NCI-H748 treated with DMSO at 0.1 percent for 48 hours (cell line): ENCODE measurements around the gene TMPRSS11A.
A peak's percentile ranks its signal among the peaks of the same experiment; 100 is the strongest.

Experiments
- DNase-seq: peaks from one replicate; lab custom pipeline; 2025; lab: John Stamatoyannopoulos, UW

The TMPRSS11A gene

DNA sequence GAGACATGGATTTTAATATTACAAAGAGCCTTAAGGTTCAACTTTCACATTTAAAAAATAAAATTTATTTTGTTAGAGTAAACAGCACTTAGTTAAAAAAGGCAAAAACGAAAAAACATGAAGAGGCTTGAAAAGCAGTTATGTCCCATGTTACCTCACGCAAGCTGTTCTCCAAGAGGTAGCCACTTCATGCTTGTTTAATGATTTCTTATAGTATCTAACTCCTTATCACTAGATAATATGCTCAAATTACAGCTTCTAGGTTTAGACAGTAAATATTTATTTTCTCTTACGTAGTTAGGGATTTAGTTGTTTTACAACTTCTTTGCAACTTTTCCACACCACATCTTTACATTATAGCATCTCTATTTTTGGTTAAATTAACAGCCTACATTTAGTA is 51.7 kb downstream of the TMPRSS11A start:
- DNase-seq: no peak

GRCh38 chr4:67911141-67911540 is 52.2 kb downstream of the TMPRSS11A start:
- no peak for DNase-seq

- no peak for DNase-seq
Measured at GRCh38 chr4:67910585-67910905, 52.7 kb downstream of the TMPRSS11A start.

DNA sequence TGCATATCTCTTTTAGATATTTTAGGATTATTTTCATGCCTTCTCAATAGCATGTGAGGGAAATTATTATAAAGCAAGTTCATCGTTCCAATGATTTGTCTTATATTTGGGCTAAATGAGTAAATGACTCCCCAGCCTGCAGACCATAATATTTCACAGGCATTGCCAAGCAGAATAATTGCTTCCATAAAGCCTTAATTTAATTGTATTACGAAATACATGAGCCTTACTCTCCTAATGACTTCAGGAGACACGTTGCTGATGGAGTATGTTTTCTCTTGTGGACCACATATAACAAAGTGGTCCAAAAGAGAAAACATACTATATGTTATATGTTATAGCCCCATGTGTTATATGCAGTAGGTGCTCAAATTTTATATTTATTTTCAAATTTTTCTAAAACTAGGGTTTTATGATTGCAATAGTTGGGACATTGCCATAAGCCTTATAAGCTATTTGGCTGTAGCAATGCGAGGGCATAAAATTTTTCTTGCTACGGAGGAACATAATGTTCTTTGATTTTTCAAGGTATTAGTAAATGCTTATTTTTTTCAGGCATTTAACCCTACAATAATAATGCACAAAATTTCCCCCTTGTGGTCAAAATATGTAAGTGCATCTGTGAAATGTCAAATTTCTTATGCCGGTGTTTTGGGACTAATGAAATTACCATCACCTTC is 53.2 kb downstream of the TMPRSS11A start:
- no peak for DNase-seq

GRCh38 chr4:67907650-67908049 is 55.6 kb downstream of the TMPRSS11A start:
- DNase-seq: no peak

DNA sequence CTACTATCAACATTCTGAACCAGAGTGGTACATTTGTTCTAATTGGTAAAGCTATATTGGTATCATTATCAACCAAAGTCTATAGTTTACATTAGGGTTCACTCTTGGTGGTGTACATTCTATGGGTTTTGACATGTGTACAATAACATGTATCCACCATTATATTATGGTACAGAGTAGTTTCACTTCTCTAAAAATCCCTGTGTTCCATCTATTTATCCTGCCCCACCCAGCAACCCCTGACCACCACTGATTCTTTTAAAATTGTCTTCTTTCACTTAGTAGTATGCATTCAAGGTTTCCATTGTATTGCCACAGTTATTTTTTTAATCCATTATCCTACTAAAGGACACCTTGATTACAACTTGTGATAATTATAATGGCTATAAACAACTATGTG is 64.2 kb downstream of the TMPRSS11A start:
- DNase-seq: no peak

DNA sequence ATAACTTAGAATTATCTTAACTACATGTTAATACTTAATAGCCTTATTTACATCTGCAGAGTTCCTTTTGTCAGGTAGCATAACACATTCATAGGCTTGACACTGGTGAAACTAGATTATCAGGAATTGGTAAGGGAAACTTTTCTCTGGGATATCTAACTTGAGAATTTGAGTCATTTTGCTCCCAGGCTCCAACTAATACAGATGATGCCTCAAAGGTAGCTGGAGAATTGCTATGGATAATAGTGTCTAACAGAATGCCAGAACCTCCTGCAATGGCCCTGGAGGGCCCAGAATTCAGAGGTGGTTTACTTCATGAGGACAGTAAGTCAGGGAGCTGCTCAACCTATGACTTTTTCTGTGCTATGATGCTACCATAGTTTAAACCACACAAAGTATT is 65.6 kb downstream of the TMPRSS11A start:
- no peak for DNase-seq

DNA sequence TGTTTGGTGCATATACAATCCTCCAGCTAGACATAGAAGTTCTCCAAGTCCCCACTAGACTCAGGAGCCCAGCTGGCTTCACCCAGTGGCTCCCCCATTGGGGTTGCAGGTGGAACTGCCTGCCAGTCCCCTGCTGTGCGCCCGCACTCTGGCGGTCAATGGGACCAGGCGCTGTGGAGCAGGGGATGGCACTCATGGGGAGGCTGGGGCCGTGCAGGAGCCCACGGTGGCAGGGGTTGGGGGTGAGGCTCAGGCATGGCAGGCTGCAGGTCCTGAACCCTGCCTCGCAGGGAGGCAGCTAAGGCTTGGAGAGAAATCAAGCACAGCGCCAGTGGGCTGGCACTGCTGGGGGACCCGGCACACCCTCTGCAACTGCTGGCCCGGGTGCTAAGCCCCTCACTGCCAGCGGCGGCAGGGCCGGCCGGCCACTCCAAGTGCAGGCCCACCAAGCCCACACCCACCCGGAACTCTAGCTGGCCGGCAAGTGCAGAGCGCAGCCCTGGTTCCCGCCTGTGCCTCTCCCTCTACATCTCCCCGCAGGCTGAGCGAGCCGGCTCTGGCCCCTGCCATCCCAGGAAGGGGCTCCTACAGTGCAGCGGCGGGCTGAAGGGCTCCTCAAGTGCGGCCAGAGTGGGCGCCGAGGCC is 66.8 kb downstream of the TMPRSS11A start:
- DNase-seq: no peak

GRCh38 chr4:67894659-67895058 is 68.6 kb downstream of the TMPRSS11A start:
- no peak for DNase-seq

GRCh38 chr4:67892905-67893304 is 70.4 kb downstream of the TMPRSS11A start:
- no peak for DNase-seq

DNA sequence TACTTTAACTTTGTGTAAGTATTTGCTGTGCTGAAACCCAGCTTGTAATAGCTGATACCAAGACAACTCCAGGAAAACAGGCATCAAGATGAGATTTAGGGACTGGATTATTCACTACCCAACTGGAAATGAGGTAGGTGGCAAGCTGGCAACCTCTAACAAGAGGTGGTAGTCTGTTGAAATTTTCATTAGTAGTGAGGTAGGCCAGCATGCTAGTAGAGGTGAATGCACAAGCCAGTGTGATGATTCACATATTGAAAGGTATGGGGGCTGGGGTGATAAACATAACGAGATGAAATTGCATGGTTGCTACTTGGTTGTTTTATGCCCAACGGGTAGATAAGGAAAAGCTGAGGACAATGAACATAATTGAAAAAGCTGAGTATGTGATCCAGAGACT is 71.0 kb downstream of the TMPRSS11A start:
- DNase-seq: no peak

DNA sequence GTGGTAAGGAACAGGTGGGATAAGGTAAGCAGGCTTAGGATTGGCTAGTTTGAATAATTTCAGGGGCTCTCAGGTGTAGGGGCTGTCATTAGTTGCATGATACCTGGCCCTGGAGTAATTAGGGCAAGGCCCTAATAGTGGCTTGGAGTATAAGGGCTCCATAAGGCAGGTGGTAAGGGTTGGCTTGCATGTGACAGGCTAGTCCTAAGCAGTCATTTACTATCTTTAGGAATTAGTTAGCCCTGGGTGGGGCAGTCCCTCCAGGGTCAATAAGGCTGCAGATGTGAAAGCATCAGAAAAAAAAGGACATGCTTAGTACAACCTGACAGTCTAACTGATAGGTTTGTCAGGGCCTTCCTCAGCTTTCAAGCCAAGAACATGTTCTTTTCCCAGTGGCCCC is 71.6 kb downstream of the TMPRSS11A start:
- DNase-seq: no peak

GRCh38 chr4:67886281-67886680 is 77.0 kb downstream of the TMPRSS11A start:
- no peak for DNase-seq

GRCh38 chr4:67885762-67886161 is 77.5 kb downstream of the TMPRSS11A start:
- DNase-seq: no peak

- DNase-seq: no peak
Measured at GRCh38 chr4:67884701-67885100, 78.6 kb downstream of the TMPRSS11A start.

- no peak for DNase-seq
Measured at GRCh38 chr4:67883902-67884301, 79.4 kb downstream of the TMPRSS11A start, which contains the start of gene TMPRSS11D. TMPRSS11D (minus strand) TSS chr4:67884002; CDS start chr4:67883933, 69 bp downstream.

- no peak for DNase-seq
Measured at GRCh38 chr4:67883458-67883857, 79.8 kb downstream of the TMPRSS11A start.

DNA sequence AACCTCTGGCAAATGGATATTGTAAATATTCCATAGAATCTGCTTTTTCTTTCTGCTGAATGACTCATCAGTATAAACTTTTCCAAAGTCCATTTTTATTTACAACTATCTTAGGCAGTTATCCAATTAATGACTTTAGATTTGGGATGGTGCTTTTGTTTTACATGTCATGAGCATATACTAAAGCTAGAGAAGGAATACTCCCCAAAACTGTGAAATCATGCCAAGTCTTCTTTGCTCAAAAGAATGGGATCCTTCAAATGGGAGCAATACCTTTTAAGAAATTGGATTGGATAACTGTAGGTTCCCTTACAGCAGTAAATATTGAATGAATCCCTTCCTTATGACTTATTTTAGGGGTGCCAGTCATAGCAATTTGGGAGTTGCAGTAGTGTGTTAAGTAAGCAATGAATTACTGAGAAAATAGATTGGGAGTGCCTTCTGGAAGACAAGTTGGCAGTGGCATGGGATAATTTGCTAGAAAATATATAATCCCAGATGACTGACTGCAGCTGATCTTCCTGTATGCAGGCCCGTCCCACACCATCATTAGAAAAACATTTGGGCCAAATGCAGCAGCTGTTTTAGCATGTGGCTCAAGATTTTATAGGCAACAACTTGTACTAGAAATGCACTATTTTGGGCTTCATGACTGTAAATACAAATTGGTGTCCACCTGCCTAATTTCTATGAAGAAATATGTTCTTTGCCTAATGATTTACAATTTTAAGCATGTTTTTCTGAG is 82.3 kb downstream of the TMPRSS11A start:
- DNase-seq: no peak

GRCh38 chr4:67879486-67879885 is 83.8 kb downstream of the TMPRSS11A start:
- no peak for DNase-seq

GRCh38 chr4:67877086-67877485 is 86.2 kb downstream of the TMPRSS11A start:
- DNase-seq: no peak

DNA sequence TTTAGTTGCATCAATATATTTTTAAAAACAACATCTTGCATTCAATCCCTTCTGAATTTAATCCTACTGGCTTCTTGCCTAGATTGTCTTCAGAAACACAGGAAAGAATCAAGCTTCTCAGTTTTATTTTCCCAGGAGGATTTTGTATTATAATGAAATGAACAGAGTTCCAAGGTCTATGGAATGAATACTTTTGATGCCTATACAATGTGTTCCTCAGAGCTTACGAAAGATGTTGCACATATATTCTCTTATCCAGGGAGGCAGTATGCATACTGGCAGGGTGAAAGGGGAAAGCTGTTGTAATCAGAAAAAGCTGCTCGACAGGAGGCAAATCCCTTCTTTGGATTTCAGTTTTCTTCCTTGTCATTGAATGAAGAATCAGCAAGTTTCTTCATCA is 88.3 kb downstream of the TMPRSS11A start:
- DNase-seq: no peak

- DNase-seq: no peak
Measured at GRCh38 chr4:67873116-67873515, 90.2 kb downstream of the TMPRSS11A start.

- peak; percentile 26 for DNase-seq
Measured at GRCh38 chr4:67871867-67872266, 91.4 kb downstream of the TMPRSS11A start.
